Progenitor cell of endocrine pancreas (in vitro differentiated cells): ENCODE results near the gene PTX3. TPM values are rescaled to one million over a fixed set of nuclear protein-coding genes. Genes with fewer than 3 reads are reported as not detected.

ENCODE experiments used
- DNase-seq: peaks from one replicate; pipeline ENCODE4 v3.0.0; 2021; ENCODE audit warnings: low spot score; ENCODE audit not compliant: unreplicated experiment
- H3K27ac Mint-ChIP-seq: 2 replicates; pipeline ENCODE4 v1.8.0; 2021; ENCODE audit warnings: mild to moderate bottlenecking, moderate library complexity, mixed read lengths
- H3K27me3 Mint-ChIP-seq: 2 replicates; pipeline ENCODE4 v1.8.0; 2021; ENCODE audit warnings: mixed read lengths
- H3K36me3 Mint-ChIP-seq: 2 replicates; pipeline ENCODE4 v1.8.0; 2022; ENCODE audit warnings: mixed read lengths; ENCODE audit not compliant: insufficient read depth
- H3K4me1 Mint-ChIP-seq: 2 replicates; pipeline ENCODE4 v1.8.0; 2021; ENCODE audit warnings: low read depth, mixed read lengths
- H3K4me3 Mint-ChIP-seq: 2 replicates; pipeline ENCODE4 v1.8.0; 2021; ENCODE audit warnings: low read depth, mild to moderate bottlenecking, moderate library complexity, mixed read lengths
- H3K9me3 Mint-ChIP-seq: 2 replicates; pipeline ENCODE4 v1.8.0; 2021; ENCODE audit warnings: low read depth, mixed read lengths
- CTCF ChIP-seq: fragments of 200-600 bp; sonication (generic); IDR thresholded peaks from one replicate; pipeline ENCODE4 v1.5.0; 2021; ENCODE audit warnings: antibody characterized with exemption, mild to moderate bottlenecking; ENCODE audit not compliant: unreplicated experiment
- total RNA-seq: library from RNA; stranded (reverse); gene quantifications from 2 replicates; pipeline ENCODE4 v1.2.1, GENCODE V29; 2021

Gene PTX3
- total RNA-seq, 1 donor from 2014 or later = 0.34 TPM

DNA sequence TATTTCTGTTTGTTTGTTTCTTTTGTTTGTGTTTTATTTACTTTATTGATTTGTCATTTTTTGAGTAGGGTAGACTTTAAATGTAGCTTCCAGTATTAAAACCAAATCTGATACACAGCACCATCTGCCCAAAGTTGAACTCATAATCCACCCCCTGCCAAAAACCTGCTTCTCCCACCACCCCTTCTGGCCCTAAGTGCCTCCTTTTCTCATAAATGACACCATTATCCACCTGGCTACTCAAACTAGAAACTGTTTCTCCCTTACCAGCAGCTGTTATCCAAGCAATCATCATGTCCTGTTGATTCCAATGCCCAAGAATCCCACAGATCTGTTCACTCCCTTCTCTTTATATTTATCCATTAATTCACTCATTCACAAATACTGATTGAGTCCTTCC, 21.8 kb upstream of the PTX3 start:
- Mint-ChIP-seq H3K9me3 (no peaks in the 10 kb centered on the region), H3K27me3 (no peaks in the 10 kb centered on the region)

GRCh38 chr3:157416347-157417087, 20.1 kb upstream of the PTX3 start:
- no peak overlapping the region for H3K27ac Mint-ChIP-seq

More for the DNA sequence above, 21.8 kb upstream of the PTX3 start:
- peaks cover 1% of the 10 kb centered on the region for H3K36me3 Mint-ChIP-seq
- TF ChIP-seq CTCF = no peak
- no peak for DNase-seq
- H3K27ac Mint-ChIP-seq = no peak overlapping the region
- no peak overlapping the region for H3K4me3 Mint-ChIP-seq
- peaks cover 2% of the 10 kb centered on the region for H3K4me1 Mint-ChIP-seq

DNA sequence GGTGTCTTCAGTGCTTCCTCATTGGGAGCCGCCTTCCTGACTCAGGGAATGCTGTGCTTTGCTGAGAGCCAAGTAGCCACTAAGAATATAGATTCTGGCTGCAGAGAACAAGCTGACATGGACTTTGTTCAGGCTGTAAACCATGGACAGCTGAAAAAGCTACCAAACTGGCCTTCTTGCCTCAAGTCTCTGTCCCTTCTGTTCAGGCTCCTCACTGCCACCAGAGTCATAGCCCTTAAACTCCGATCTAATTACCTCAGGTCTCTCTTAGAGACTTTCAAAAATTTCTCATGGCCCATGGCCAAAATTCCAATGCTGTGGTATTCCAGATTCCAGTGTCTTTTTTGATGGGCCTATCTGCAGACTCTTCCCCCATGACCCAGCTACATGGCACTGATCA, 19.4 kb upstream of the PTX3 start:
- no peak overlapping the region for H3K27ac Mint-ChIP-seq
- no peaks in the 10 kb centered on the region for H3K9me3 Mint-ChIP-seq
- TF ChIP-seq CTCF = no peak
- no peak for DNase-seq
- peaks cover 2% of the 10 kb centered on the region for H3K4me1 Mint-ChIP-seq
- H3K27me3 Mint-ChIP-seq = no peaks in the 10 kb centered on the region
- no peak overlapping the region for H3K4me3 Mint-ChIP-seq
- no peaks in the 10 kb centered on the region for H3K36me3 Mint-ChIP-seq

More at GRCh38 chr3:157416347-157417087, 20.1 kb upstream of the PTX3 start:
- H3K4me3 Mint-ChIP-seq = no peak overlapping the region
- H3K27me3 Mint-ChIP-seq = no peaks in the 10 kb centered on the region
- no peak for TF ChIP-seq CTCF
- peaks cover 2% of the 10 kb centered on the region for H3K4me1 Mint-ChIP-seq
- H3K9me3 Mint-ChIP-seq = no peaks in the 10 kb centered on the region
- no peak for DNase-seq
- H3K36me3 Mint-ChIP-seq = peaks cover 1% of the 10 kb centered on the region

GRCh38 chr3:157418104-157418503, 18.5 kb upstream of the PTX3 start:
- no peaks in the 10 kb centered on the region for H3K27me3 Mint-ChIP-seq
- H3K4me3 Mint-ChIP-seq = no peak overlapping the region
- no peaks in the 10 kb centered on the region for H3K36me3 Mint-ChIP-seq
- no peaks in the 10 kb centered on the region for H3K9me3 Mint-ChIP-seq
- no peak for TF ChIP-seq CTCF
- H3K4me1 Mint-ChIP-seq = peaks cover 2% of the 10 kb centered on the region
- DNase-seq = no peak
- H3K27ac Mint-ChIP-seq = no peak overlapping the region

DNA sequence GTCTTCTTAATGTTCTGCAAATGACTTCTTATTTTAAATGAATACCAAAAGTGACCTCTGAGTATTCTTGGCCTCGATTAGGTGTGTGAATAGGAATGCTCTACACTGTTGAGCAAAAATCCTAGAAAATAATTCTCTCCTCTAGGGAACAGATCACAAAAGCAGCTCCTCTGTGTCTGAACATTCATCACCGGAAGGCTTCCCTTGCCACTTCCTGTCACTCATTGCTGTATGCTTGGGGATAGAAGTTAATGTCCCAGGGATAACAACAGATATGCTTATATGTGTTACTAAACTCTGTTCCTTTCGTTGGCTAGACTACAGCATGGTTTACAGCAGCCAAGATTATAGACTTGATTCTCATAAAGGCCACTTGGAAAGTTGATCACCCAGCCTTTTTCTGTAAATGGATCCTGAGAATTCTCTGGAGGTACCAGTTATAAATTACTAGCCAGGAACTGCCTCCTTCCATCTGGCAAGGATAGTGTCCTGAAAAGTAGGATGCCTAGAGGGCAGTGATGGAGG, 16.0 kb upstream of the PTX3 start:
- no peak overlapping the region for H3K4me3 Mint-ChIP-seq
- no peak overlapping the region for H3K27ac Mint-ChIP-seq
- no peak for DNase-seq
- H3K4me1 Mint-ChIP-seq = no peaks in the 10 kb centered on the region
- H3K36me3 Mint-ChIP-seq = peaks cover 2% of the 10 kb centered on the region
- TF ChIP-seq CTCF = no peak
- no peaks in the 10 kb centered on the region for H3K9me3 Mint-ChIP-seq
- H3K27me3 Mint-ChIP-seq = no peaks in the 10 kb centered on the region
